ENCODE measurements around the gene GLDC. TPM values are rescaled to one million over a fixed set of nuclear protein-coding genes. Genes with fewer than 3 reads are reported as not detected.
A peak's percentile ranks its signal among the peaks of the same experiment; 100 is the strongest.

GLDC gene
- total RNA-seq, 1 experiment from 2014 or later: 1.5 TPM

DNA sequence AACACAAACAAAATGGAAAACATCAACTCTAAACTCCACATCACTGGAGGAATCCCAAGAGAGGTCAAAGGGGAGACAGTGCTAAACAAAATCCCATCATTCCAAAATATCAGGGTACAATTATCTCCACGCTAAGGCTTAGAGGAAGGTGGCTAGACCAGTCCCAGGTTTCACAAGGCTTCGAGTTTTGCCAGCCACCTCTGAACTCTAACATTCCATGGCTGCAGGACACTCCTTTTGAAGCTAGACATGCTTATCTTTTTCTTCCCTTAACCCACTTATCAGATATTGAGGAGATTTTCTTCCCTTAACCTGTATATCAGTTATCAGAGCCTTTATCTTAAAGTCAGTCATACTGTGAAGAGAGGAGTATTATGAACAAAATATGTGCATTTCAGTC lies 53.3 kb downstream of the GLDC start:
- BruUV-seq (replicated peaks): no TSS peak
- Histone ChIP-seq H2AFZ (peak overlapping the region; percentile 35; the same call in 1 of the 2 replicates), H4K20me1 (ENCODE audit: insufficient read depth) (no peaks in the 10 kb centered on the region), H3K36me3 (ENCODE audit: low read depth) (no peaks in the 10 kb centered on the region), H3F3A (ENCODE audit: insufficient read depth, low read depth) (peaks cover 18% of the 10 kb centered on the region), H3K4me1 (replicated peaks; ENCODE audit: insufficient read depth) (peaks cover 30% of the 10 kb centered on the region), H3K27ac (peak overlapping the region; percentile 49), H3K79me2 (ENCODE audit: low read depth) (no peaks in the 10 kb centered on the region), H3K9me3 (ENCODE audit: insufficient read depth, low read depth) (no peaks in the 10 kb centered on the region), H3K4me2 (peak overlapping the region; percentile 56), H3K4me3 (no peak overlapping the region), H3K27me3 (ENCODE audit: insufficient read depth, low read depth) (no peaks in the 10 kb centered on the region), H3K9me2 (ENCODE audit: insufficient read depth) (no peaks in the 10 kb centered on the region)
- DNase-seq: peak in 1 of 2 experiments; percentile 73
- intact Hi-C loops (cut with micrococcal nuclease; ENCODE audit: unreplicated experiment): no loop called here
- CTCF ChIA-PET: interaction anchor here (0.5 to 0.6 kb wide), 2 partner anchors 10 to 147 kb away, joined by 6 to 10 read pairs; no protein-coding TSS in a partner anchor
- POLR2A ChIA-PET (ENCODE audit: unreplicated experiment): no interaction called here
- TF ChIP-seq EZH2 (IDR thresholded peaks at IDR 0.05; ENCODE audit: low read depth): no peak
- no peak for TF ChIP-seq CTCF (conservative IDR thresholded peaks at IDR 0.05)

- Histone ChIP-seq H3K9me3 (ENCODE audit: insufficient read depth, low read depth) (no peaks in the 10 kb centered on the region), H3F3A (ENCODE audit: insufficient read depth, low read depth) (peaks cover 18% of the 10 kb centered on the region), H3K27me3 (ENCODE audit: insufficient read depth, low read depth) (no peaks in the 10 kb centered on the region), H3K4me3 (no peak overlapping the region), H3K36me3 (ENCODE audit: low read depth) (no peaks in the 10 kb centered on the region), H3K9me2 (ENCODE audit: insufficient read depth) (no peaks in the 10 kb centered on the region), H3K79me2 (ENCODE audit: low read depth) (no peaks in the 10 kb centered on the region), H3K4me2 (peak overlapping the region; percentile 48), H2AFZ (no peak overlapping the region), H3K27ac (0 out of 2 replicates have a peak overlapping the region, but pooled peaks have one; percentile 14), H4K20me1 (ENCODE audit: insufficient read depth) (no peaks in the 10 kb centered on the region), H3K4me1 (replicated peaks; ENCODE audit: insufficient read depth) (peaks cover 30% of the 10 kb centered on the region)
- no peak for TF ChIP-seq CTCF (conservative IDR thresholded peaks at IDR 0.05)
- no peak for TF ChIP-seq EZH2 (IDR thresholded peaks at IDR 0.05; ENCODE audit: low read depth)
- DNase-seq: peak in 1 of 2 experiments; percentile 79
- BruUV-seq (replicated peaks): no TSS peak
- CTCF ChIA-PET: no interaction called here
- intact Hi-C loops (cut with micrococcal nuclease; ENCODE audit: unreplicated experiment): no loop called here
- POLR2A ChIA-PET (ENCODE audit: unreplicated experiment): no interaction called here
These were observed 54.7 kb downstream of the GLDC start for GRCh38 chr9:6590772-6591384.

DNA sequence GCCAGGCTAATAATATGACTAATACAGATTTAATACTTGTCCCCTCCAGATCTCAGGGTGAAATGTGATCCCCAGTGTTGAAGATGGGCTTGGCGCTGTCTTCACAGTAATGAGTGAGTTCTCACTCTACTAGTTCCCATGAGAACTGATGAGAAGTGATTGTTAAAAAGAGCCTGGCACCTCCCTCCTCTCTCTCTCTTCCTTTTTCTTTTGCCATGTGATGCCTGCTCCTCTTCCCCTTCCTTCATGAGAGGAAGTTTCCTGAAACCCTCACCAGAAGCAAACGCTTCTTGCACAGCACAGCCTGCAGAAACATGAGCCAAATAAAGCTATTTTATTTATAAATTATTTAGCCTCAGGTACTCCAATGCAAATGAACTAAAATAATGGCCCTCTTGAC lies 55.2 kb downstream of the GLDC start:
- TF ChIP-seq CTCF (conservative IDR thresholded peaks at IDR 0.05) (no peak), EZH2 (IDR thresholded peaks at IDR 0.05; ENCODE audit: low read depth) (no peak)
- no peak for DNase-seq
- Histone ChIP-seq H3K9me2 (ENCODE audit: insufficient read depth) (no peaks in the 10 kb centered on the region), H3K36me3 (ENCODE audit: low read depth) (no peaks in the 10 kb centered on the region), H3K4me3 (no peak overlapping the region), H3K9me3 (ENCODE audit: insufficient read depth, low read depth) (no peaks in the 10 kb centered on the region), H4K20me1 (ENCODE audit: insufficient read depth) (no peaks in the 10 kb centered on the region), H2AFZ (no peak overlapping the region), H3K4me1 (replicated peaks; ENCODE audit: insufficient read depth) (peaks cover 30% of the 10 kb centered on the region), H3K27me3 (ENCODE audit: insufficient read depth, low read depth) (no peaks in the 10 kb centered on the region), H3K79me2 (ENCODE audit: low read depth) (no peaks in the 10 kb centered on the region), H3K4me2 (peak overlapping the region; percentile 48), H3K27ac (no peak overlapping the region), H3F3A (ENCODE audit: insufficient read depth, low read depth) (peaks cover 18% of the 10 kb centered on the region)
- intact Hi-C loops (cut with micrococcal nuclease; ENCODE audit: unreplicated experiment): no loop called here
- ChIA-PET POLR2A (ENCODE audit: unreplicated experiment) (no interaction called here), CTCF (no interaction called here)
- no TSS peak for BruUV-seq (replicated peaks)
